IPS DF 6.9 (cell line): ENCODE measurements around the gene ITGA8.
"Not testable (repeated sequence)": the region's sequence is repeated elsewhere in the genome, so short reads cannot be mapped to it uniquely, and the experiment has no call there.

Source experiments
- DNase-seq: peaks from one replicate; pipeline ENCODE4 v3.0.0-alpha.2; 2013; ENCODE audit warnings: low read depth, low spot score
- H3K27ac ChIP-seq: one replicate; pipeline ENCODE4 v1.5.1; 2013; ENCODE audit warnings: low read length, control low read depth
- H3K27me3 ChIP-seq: 2 replicates; pipeline ENCODE4 v1.6.1; 2013; ENCODE audit warnings: mild to moderate bottlenecking, low read length; ENCODE audit not compliant: control insufficient read depth, insufficient read depth
- H3K36me3 ChIP-seq: 2 replicates; pipeline ENCODE4 v1.6.1; 2013; ENCODE audit warnings: low read length; ENCODE audit not compliant: control insufficient read depth, insufficient read depth
- H3K4me1 ChIP-seq: 2 replicates; pipeline ENCODE4 v1.6.1; 2013; ENCODE audit warnings: low read length; ENCODE audit not compliant: control insufficient read depth, insufficient read depth
- H3K4me3 ChIP-seq: 2 replicates; pipeline ENCODE4 v1.5.1; 2013; ENCODE audit warnings: mild to moderate bottlenecking, low read length
- H3K9me3 ChIP-seq: 2 replicates; pipeline ENCODE4 v1.6.1; 2013; ENCODE audit warnings: low read length, inconsistent platforms; ENCODE audit not compliant: control insufficient read depth, insufficient read depth
- WGBS: extraction: QIAGEN DNeasy Blood & Tissue Kit; methylation state at CpG from one replicate; pipeline ENCODE4 v1.1.7; 2013; ENCODE audit warnings: mixed read lengths, missing lambda C conversion rate; ENCODE audit not compliant: insufficient read length, insufficient coverage; 5-methylcytosine and 5-hydroxymethylcytosine counted together

Gene ITGA8

DNA sequence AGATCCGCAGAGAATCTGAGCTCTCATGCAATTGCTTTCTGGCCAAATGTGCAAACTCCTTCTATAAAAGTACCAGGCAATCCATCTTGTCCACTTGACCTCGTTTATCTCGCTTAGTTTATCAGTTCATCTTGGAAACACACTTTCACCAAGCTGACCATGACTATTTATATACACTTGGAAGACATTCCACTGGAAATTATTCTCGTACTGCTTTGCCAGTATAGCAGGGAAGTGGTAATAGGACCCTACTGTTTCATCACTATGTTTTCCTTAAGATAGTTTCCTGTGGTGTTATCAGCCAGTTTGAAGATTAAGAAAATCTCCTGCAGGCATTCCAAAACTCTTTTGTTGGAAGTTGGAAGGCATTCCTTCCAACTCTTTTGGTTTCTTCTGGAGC is 233.3 kb downstream of the ITGA8 start:
- no CpG with 5 or more reads among the region's 4 CpGs for WGBS
- no peaks in the 10 kb centered on the region; the same call in 1 of the 2 replicates for H3K27me3 ChIP-seq

DNA sequence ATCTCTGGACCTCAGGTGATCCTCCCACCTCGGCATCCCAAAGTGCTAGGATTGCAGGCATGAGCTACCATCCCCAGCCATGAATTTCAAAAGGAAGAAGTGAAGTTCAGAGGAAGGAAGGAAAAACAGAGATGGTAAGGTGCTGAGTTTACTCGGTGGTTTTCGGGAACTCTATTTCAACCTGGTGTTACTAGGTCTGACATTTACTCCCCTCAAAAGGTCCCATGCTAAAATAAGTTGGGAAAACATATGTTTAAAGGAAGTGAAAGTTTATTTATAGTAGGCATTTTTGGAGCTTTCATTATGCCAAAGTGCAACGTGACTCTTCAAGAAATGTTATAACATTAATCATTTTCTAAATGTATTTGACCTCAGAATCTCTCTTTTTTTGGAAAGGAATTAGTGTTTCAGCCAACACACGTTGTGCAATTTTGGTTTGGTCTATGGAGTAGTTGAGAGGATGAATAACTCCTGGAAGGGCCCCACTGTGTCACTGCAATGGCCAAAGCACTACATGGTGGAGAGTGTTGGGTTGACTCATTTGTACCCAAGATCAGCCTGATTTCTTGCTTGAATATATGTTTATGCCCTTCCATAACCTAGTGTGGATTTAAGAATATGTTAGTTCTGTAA is 233.9 kb downstream of the ITGA8 start:
- H3K4me3 ChIP-seq: no peak overlapping the region
- H3K4me1 ChIP-seq: no peaks in the 10 kb centered on the region
- H3K27me3 ChIP-seq: no peaks in the 10 kb centered on the region; the same call in 1 of the 2 replicates
- no peaks in the 10 kb centered on the region for H3K36me3 ChIP-seq
- no peak overlapping the region for H3K27ac ChIP-seq
- no CpG with 5 or more reads among the region's 5 CpGs for WGBS
- no peak for DNase-seq
- H3K9me3 ChIP-seq: no peaks in the 10 kb centered on the region

More for the DNA sequence above, 233.3 kb downstream of the ITGA8 start:
- Histone ChIP-seq H3K36me3 (no peaks in the 10 kb centered on the region), H3K27ac (no peak overlapping the region), H3K9me3 (no peaks in the 10 kb centered on the region), H3K4me1 (no peaks in the 10 kb centered on the region), H3K4me3 (no peak overlapping the region)
- no peak for DNase-seq

DNA sequence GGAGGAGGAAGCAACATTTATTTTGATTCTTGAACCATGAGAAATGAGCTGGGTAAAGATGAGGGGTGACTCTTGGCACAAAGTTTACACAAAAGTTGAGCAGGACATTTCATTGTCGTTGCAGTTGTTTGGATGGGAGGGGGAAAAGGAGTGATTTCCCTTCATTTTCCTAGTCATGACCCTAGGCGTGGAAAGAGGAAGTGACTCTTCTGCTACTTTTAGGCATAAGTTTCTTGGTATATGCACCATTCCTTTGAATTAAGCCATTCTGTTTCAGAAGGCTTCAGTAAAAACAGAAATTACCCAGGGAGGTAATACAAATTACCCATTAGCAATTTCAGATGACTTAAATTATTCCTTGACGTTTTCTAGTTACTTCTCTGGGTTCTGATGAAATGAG is 234.7 kb downstream of the ITGA8 start:
- H3K4me3 ChIP-seq: no peak overlapping the region
- no peaks in the 10 kb centered on the region for H3K9me3 ChIP-seq
- H3K4me1 ChIP-seq: no peaks in the 10 kb centered on the region
- no peaks in the 10 kb centered on the region; the same call in 1 of the 2 replicates for H3K27me3 ChIP-seq
- no CpG with 5 or more reads among the region's 3 CpGs for WGBS
- no peak overlapping the region for H3K27ac ChIP-seq
- H3K36me3 ChIP-seq: no peaks in the 10 kb centered on the region
- DNase-seq: no peak

DNA sequence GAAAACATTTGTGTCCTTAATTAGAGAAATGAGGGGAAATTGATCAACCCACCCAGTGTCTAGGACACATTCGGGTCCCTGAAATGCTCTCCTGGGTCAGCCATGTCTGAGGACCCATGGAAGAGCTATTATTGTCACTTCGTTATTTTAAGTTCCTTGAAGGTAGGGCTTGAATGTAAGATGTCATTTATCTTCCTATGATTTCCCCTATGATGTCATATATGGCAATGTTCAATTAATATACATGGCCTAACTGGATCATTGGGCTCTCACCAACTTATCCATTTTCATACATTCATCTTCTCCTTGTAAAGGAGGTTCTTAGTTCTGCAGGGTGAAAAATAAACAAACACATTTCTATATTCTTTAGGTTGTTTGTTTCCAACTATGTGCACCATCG is 235.6 kb downstream of the ITGA8 start:
- H3K4me1 ChIP-seq: no peaks in the 10 kb centered on the region
- no peaks in the 10 kb centered on the region; the same call in 1 of the 2 replicates for H3K27me3 ChIP-seq
- H3K36me3 ChIP-seq: no peaks in the 10 kb centered on the region
- no peak overlapping the region for H3K27ac ChIP-seq
- H3K9me3 ChIP-seq: no peaks in the 10 kb centered on the region
- no CpG with 5 or more reads among the region's 3 CpGs for WGBS
- DNase-seq: no peak
- no peak overlapping the region for H3K4me3 ChIP-seq

DNA sequence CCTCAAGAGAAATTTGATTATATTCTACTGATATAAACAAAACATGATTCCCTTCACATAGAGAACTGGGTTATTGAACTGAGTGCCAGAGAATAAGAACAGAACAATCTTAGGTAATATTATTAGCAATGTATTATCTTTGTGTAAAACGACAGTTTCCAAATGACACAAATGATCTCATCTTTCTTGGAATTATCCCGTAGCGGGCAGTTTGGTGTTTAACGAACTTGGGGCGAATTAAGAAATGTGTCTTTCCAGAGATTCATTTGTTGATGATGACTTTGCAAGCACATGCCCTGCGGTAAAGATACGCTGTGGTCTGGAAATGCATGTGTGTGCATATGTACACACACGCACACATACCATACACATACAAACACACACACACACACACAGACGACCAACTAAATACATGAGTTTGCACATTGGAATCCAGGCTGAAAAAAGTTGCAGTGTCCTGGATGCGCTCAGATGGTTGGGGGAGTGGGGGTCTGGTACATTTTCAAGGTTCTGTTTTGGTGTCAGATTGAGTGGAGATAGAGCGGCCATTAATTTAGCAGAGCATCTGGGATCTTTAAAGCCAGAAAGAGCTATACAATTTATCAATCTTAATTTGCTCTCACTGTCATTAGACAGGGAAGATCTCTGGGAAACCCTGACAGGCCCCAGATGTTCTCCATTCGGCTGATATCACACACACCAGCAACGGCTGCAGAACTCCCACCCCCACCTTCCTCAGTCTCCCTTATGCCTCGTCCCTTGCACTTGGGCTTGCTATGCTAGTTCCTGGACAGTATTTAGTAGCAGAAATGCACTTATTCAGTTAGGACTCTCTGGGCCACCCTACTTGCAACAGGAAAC is 236.3 kb downstream of the ITGA8 start:
- Histone ChIP-seq H3K4me1 (no peaks in the 10 kb centered on the region), H3K36me3 (no peaks in the 10 kb centered on the region), H3K4me3 (no peak overlapping the region), H3K27ac (no peak overlapping the region), H3K9me3 (no peaks in the 10 kb centered on the region), H3K27me3 (peaks cover 3% of the 10 kb centered on the region; the same call in 1 of the 2 replicates)
- WGBS: no CpG with 5 or more reads among the region's 14 CpGs
- no peak for DNase-seq

DNA sequence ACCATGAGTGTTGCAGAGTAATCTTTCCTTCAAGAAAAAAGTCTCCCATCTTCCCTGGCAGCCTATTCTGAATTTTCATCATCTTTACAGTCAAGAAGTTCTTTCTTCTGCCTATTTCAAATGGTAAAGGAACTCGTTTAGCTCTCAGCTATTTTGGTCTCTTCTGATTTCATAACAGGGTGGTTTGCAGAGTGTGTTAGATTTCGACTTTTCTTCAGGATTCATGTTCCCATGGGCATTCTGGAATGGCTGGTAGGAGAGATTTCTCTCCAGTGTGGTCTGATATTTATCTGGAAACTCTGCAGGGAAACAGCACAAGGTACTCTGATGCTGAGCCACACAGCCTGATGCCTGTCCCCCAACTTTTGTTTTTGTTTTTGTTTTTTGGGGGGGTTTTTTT is 237.6 kb downstream of the ITGA8 start:
- no peaks in the 10 kb centered on the region for H3K36me3 ChIP-seq
- H3K27ac ChIP-seq: no peak overlapping the region
- no peak overlapping the region for H3K4me3 ChIP-seq
- peaks cover 14% of the 10 kb centered on the region; the same call in 1 of the 2 replicates for H3K27me3 ChIP-seq
- no peaks in the 10 kb centered on the region for H3K4me1 ChIP-seq
- no peaks in the 10 kb centered on the region for H3K9me3 ChIP-seq
- no peak for DNase-seq
- no CpG with 5 or more reads among the region's 2 CpGs for WGBS

DNA sequence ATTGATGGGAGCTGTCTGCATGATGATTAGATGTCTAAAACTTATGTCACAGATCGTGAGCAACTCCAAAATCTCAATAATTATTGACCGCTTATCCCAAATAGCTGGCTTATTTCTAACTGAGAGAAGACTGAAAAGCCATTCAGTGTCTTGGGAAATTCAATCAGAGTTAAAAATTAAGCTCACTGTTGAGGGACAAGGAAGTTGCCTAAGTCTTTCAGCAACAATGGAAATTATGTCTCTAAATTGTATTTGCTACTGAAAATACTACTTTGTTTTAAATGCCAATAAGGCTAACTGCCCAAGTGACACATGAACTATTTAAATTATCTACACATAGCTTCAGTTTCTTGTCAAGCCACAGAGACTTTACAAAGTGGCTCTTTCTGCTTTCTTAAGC is 240.8 kb downstream of the ITGA8 start:
- H3K9me3 ChIP-seq: no peaks in the 10 kb centered on the region
- H3K27me3 ChIP-seq: peaks cover 28% of the 10 kb centered on the region
- DNase-seq: no peak
- no CpG with 5 or more reads among the region's 2 CpGs for WGBS
- no peak overlapping the region for H3K27ac ChIP-seq
- no peaks in the 10 kb centered on the region for H3K4me1 ChIP-seq
- H3K4me3 ChIP-seq: no peak overlapping the region
- H3K36me3 ChIP-seq: no peaks in the 10 kb centered on the region

DNA sequence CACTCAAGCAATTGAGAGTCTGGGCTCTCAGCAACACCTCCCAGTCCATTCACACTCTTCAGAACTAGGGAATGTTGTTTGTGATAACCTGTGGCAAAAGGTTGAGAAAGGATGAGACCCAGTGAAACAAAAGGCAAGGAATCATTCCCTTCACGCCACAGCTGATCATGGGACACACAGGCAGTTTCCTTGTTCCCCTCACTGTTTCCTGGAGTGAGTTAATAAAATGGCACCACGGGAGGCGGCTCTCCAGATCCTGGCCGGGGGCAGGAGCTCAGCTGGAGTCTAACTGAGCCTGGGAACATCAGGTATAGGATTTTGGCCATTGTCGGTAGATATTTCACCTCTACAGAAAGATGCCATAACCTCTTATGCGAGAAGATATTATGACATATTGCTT is 241.3 kb downstream of the ITGA8 start:
- WGBS: no CpG with 5 or more reads among the region's 6 CpGs
- Histone ChIP-seq H3K9me3 (no peaks in the 10 kb centered on the region), H3K36me3 (no peaks in the 10 kb centered on the region), H3K4me3 (no peak overlapping the region), H3K4me1 (no peaks in the 10 kb centered on the region), H3K27ac (no peak overlapping the region), H3K27me3 (peaks cover 34% of the 10 kb centered on the region)
- no peak for DNase-seq

DNA sequence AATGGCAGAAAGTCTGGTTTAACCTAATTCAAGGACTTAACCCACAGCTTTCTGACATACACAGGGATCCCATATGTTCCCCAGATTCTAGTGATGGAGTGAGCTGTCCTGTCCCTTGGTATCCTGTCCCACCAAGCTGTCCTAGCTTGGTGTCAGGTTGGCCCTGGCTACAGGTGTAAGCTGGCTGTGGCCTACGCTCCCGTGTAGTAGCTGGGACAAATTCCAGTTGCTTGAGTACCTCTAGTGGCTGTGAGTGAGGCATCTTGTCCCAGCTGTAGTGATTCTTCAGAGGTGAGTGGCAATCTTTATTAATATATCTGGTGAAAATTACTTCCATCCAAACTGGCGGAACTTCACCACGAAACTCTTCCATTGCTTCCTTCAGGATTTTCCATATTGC is 243.4 kb downstream of the ITGA8 start:
- Histone ChIP-seq H3K4me3 (no peak overlapping the region), H3K27me3 (peaks cover 50% of the 10 kb centered on the region), H3K9me3 (no peaks in the 10 kb centered on the region), H3K27ac (no peak overlapping the region), H3K36me3 (no peaks in the 10 kb centered on the region), H3K4me1 (peaks cover 4% of the 10 kb centered on the region)
- no peak for DNase-seq
- no CpG with 5 or more reads among the region's 4 CpGs for WGBS

DNA sequence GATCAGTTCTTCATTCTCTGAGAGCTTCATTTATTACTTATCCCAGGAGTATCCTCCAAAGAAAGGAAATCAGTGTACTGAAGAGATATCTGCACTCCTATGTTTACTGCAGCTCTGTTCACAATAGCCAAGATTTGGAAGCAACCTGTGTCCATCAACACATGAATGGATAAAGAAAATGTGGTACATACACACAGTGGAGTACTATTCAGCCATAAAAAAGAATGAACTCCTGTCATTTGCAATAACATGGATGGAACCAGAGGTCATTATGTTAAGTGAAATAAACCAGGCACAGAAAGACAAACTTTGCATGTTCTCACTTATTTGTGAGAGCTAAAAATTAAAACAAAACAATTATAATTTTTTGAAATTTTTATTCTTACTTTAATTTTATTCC is 244.3 kb downstream of the ITGA8 start:
- peaks cover 55% of the 10 kb centered on the region for H3K27me3 ChIP-seq
- not testable (repeated sequence) for H3K4me1 ChIP-seq, H3K9me3 ChIP-seq, DNase-seq, H3K4me3 ChIP-seq, H3K36me3 ChIP-seq, H3K27ac ChIP-seq
